Gastrocnemius medialis (tissue), 4 donors: ENCODE measurements around the gene GPR37.

ENCODE experiments used
- POLR2A ChIP-seq, 2 donors: fragments of 450-650 bp; IDR thresholded peaks; one replicate each; pipeline ENCODE4 v1.6.1; 2017; ENCODE audit warnings: antibody characterized with exemption in 2 of 2, mild to moderate bottlenecking in 2 of 2, moderate library complexity in 2 of 2
- TF ChIP-seq, protein P1 (sequence below), 5 experiments: fragments of 450-650 bp in 3 of 5; fragments of 200-600 bp in 2 of 5; sonication (generic) in 2 of 5; IDR thresholded peaks in 4 of 5; conservative IDR thresholded peaks in 1 of 5; 1 replicate in 4 of 5; 2 replicates in 1 of 5; pipeline ENCODE4 v1.5.1; 2016 to 2019; ENCODE audit warnings: antibody characterized with exemption in 5 of 5, mild to moderate bottlenecking in 3 of 5, moderate library complexity in 3 of 5

DNA sequence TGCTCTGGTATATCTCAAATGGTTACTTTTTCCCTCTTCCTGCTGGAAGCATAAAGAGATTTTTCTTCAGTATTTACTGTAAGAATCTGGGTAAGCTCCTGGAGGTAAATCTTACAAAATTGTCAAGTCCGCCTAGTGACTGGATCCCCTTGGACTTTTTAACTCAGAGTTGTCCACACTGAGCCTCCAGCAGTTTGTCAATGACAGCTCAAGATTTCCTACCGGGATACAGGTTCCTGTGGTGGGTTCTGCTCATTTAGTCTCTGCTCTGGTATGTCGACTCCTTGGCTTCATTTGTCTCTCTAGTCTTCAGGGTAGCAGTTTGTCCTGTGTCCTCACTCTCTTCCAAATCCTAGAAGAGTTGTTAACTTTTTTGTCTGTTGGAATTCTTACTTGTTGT lies 27.0 kb downstream of the GPR37 start:
- no peak for TF ChIP-seq POLR2A (IDR thresholded peaks at IDR 0.05)
- TF ChIP-seq, protein P1, sequence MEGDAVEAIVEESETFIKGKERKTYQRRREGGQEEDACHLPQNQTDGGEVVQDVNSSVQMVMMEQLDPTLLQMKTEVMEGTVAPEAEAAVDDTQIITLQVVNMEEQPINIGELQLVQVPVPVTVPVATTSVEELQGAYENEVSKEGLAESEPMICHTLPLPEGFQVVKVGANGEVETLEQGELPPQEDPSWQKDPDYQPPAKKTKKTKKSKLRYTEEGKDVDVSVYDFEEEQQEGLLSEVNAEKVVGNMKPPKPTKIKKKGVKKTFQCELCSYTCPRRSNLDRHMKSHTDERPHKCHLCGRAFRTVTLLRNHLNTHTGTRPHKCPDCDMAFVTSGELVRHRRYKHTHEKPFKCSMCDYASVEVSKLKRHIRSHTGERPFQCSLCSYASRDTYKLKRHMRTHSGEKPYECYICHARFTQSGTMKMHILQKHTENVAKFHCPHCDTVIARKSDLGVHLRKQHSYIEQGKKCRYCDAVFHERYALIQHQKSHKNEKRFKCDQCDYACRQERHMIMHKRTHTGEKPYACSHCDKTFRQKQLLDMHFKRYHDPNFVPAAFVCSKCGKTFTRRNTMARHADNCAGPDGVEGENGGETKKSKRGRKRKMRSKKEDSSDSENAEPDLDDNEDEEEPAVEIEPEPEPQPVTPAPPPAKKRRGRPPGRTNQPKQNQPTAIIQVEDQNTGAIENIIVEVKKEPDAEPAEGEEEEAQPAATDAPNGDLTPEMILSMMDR (IDR thresholded peaks at IDR 0.05 in 4 of 5, conservative IDR thresholded peaks at IDR 0.05 in 1 of 5): no peak
